HEK293 (cell line): ENCODE measurements around the gene SLC25A13.

Experiments
- CTCF ChIA-PET: fragments of 350-600 bp; formaldehyde crosslinking; extraction: SDS; loops from one replicate; lab custom pipeline; 2021; ENCODE audit warnings: antibody characterized with exemption; lab: Yijun Ruan, JAX
- POLR2A ChIA-PET: fragments of 300-600 bp; formaldehyde crosslinking; extraction: SDS; loops from one replicate; lab custom pipeline; 2020; ENCODE audit warnings: antibody characterized with exemption, inconsistent platforms; lab: Yijun Ruan, JAX
- H3K27ac ChIP-seq: fragments of 200-500 bp; sonication (Bioruptor generic); 2 replicates; pipeline ENCODE4 v1.5.1; 2014; ENCODE audit warnings: low read depth, low read length, control low read depth, inconsistent platforms; ENCODE audit errors: extremely low read depth
- H3K36me3 ChIP-seq, 2 experiments: fragments of 200-500 bp in 1 of 2; sonication (Bioruptor generic) in 1 of 2; 1 replicate in 1 of 2; 2 replicates in 1 of 2; pipeline ENCODE4 v1.5.1; 2014 to 2017; ENCODE audit warnings: inconsistent platforms in 2 of 2, low read length in 2 of 2; ENCODE audit not compliant: control insufficient read depth in 2 of 2, insufficient read depth in 1 of 2
- H3K4me1 ChIP-seq: fragments of 200-500 bp; sonication (Bioruptor generic); 2 replicates; pipeline ENCODE4 v1.5.1; 2014; ENCODE audit warnings: mild to moderate bottlenecking, low read length, inconsistent platforms; ENCODE audit not compliant: control insufficient read depth, insufficient read depth
- H3K4me3 ChIP-seq: 2 replicates; pipeline ENCODE4 v1.5.1; 2011; ENCODE audit warnings: low read depth, mild to moderate bottlenecking, control low read depth, low read length, moderate library complexity
- H3K9me3 ChIP-seq: fragments of 200-500 bp; sonication (Bioruptor generic); 2 replicates; pipeline ENCODE4 v1.5.1; 2014; ENCODE audit warnings: low read depth, low read length, inconsistent platforms; ENCODE audit not compliant: control insufficient read depth, insufficient read depth
- BCL11A ChIP-seq: fragments of 450-650 bp; formaldehyde crosslinking; IDR thresholded peaks from 2 replicates; pipeline ENCODE4 v1.5.1; 2016; ENCODE audit warnings: low read depth, missing biosample characterization, missing genetic modification characterization
- GLI2 ChIP-seq: fragments of 450-650 bp; formaldehyde crosslinking; IDR thresholded peaks from 2 replicates; pipeline ENCODE4; 2017; ENCODE audit warnings: missing biosample characterization, missing genetic modification characterization, low read depth, borderline replicate concordance
- GLIS1 ChIP-seq: fragments of 450-650 bp; formaldehyde crosslinking; IDR thresholded peaks from 2 replicates; pipeline ENCODE4 v1.5.1; 2016; ENCODE audit warnings: missing biosample characterization, missing genetic modification characterization
- HOXC10 ChIP-seq: sonication (generic); formaldehyde crosslinking; IDR thresholded peaks from 2 replicates; pipeline ENCODE4 v1.8.1; 2023; ENCODE audit warnings: mild to moderate bottlenecking, missing genetic modification reagents
- KLF10 ChIP-seq: fragments of 450-650 bp; IDR thresholded peaks from 2 replicates; pipeline ENCODE4 v1.5.1; 2018; ENCODE audit warnings: missing biosample characterization, mild to moderate bottlenecking, missing genetic modification characterization
- PATZ1 ChIP-seq: fragments of 450-650 bp; formaldehyde crosslinking; IDR thresholded peaks from 2 replicates; pipeline ENCODE4 v1.5.1; 2016; ENCODE audit warnings: missing biosample characterization, missing genetic modification characterization
- ZBTB21 ChIP-seq: fragments of 450-650 bp; formaldehyde crosslinking; IDR thresholded peaks from 2 replicates; pipeline ENCODE4 v1.5.1; 2017; ENCODE audit warnings: missing biosample characterization, missing genetic modification characterization
- ZNF112 ChIP-seq: fragments of 450-650 bp; formaldehyde crosslinking; IDR thresholded peaks from 2 replicates; pipeline ENCODE4 v1.5.0; 2017; ENCODE audit warnings: missing biosample characterization, missing genetic modification characterization
- ZNF114 ChIP-seq: fragments of 450-650 bp; formaldehyde crosslinking; IDR thresholded peaks from 2 replicates; pipeline ENCODE4 v1.5.0; 2017; ENCODE audit warnings: missing biosample characterization, missing genetic modification characterization
- ZNF202 ChIP-seq: fragments of 450-650 bp; formaldehyde crosslinking; IDR thresholded peaks from 2 replicates; pipeline ENCODE4 v1.5.1; 2016; ENCODE audit warnings: missing biosample characterization, missing genetic modification characterization, borderline replicate concordance
- ZNF221 ChIP-seq: fragments of 450-650 bp; formaldehyde crosslinking; IDR thresholded peaks from 2 replicates; pipeline ENCODE4 v1.5.1; 2017; ENCODE audit warnings: missing biosample characterization, missing genetic modification characterization, borderline replicate concordance
- ZNF266 ChIP-seq: fragments of 450-650 bp; formaldehyde crosslinking; IDR thresholded peaks from 2 replicates; pipeline ENCODE4 v1.5.1; 2016; ENCODE audit warnings: missing biosample characterization, missing genetic modification characterization, low read depth
- ZNF302 ChIP-seq: fragments of 450-650 bp; formaldehyde crosslinking; IDR thresholded peaks from 2 replicates; pipeline ENCODE4 v1.5.1; 2016; ENCODE audit warnings: missing biosample characterization, missing genetic modification characterization, low read depth
- ZNF311 ChIP-seq: fragments of 450-650 bp; formaldehyde crosslinking; IDR thresholded peaks from 2 replicates; pipeline ENCODE4 v1.5.1; 2017; ENCODE audit warnings: missing biosample characterization, missing genetic modification characterization, borderline replicate concordance
- ZNF324 ChIP-seq: fragments of 450-650 bp; formaldehyde crosslinking; IDR thresholded peaks from 2 replicates; pipeline ENCODE4 v1.5.1; 2016; ENCODE audit warnings: missing biosample characterization, missing genetic modification characterization
- ZNF341 ChIP-seq: fragments of 450-650 bp; formaldehyde crosslinking; IDR thresholded peaks from 2 replicates; pipeline ENCODE4; 2016; ENCODE audit warnings: low read depth, missing biosample characterization, missing genetic modification characterization
- ZNF394 ChIP-seq: fragments of 450-650 bp; formaldehyde crosslinking; IDR thresholded peaks from 2 replicates; pipeline ENCODE4 v1.5.1; 2016; ENCODE audit warnings: missing biosample characterization, missing genetic modification characterization, mild to moderate bottlenecking, moderate library complexity, borderline replicate concordance
- ZNF426 ChIP-seq: fragments of 450-650 bp; formaldehyde crosslinking; IDR thresholded peaks from 2 replicates; pipeline ENCODE4 v1.5.1; 2017; ENCODE audit warnings: missing biosample characterization, missing genetic modification characterization, mild to moderate bottlenecking, inconsistent platforms, moderate library complexity
- ZNF501 ChIP-seq: fragments of 450-650 bp; formaldehyde crosslinking; IDR thresholded peaks from 2 replicates; pipeline ENCODE4 v1.5.1; 2016; ENCODE audit warnings: missing biosample characterization, missing genetic modification characterization
- ZNF555 ChIP-seq: fragments of 450-650 bp; formaldehyde crosslinking; conservative IDR thresholded peaks from 2 replicates; pipeline ENCODE4 v1.5.1; 2017; ENCODE audit warnings: missing biosample characterization, mild to moderate bottlenecking, missing genetic modification characterization, inconsistent platforms
- ZNF600 ChIP-seq: fragments of 450-650 bp; formaldehyde crosslinking; IDR thresholded peaks from 2 replicates; pipeline ENCODE4 v1.5.1; 2016; ENCODE audit warnings: missing biosample characterization, missing genetic modification characterization
- ZNF701 ChIP-seq: fragments of 450-650 bp; formaldehyde crosslinking; IDR thresholded peaks from 2 replicates; pipeline ENCODE4 v1.5.1; 2016; ENCODE audit warnings: missing biosample characterization, missing genetic modification characterization
- ZNF768 ChIP-seq: fragments of 450-650 bp; formaldehyde crosslinking; IDR thresholded peaks from 2 replicates; pipeline ENCODE4 v1.5.1; 2018; ENCODE audit warnings: missing biosample characterization, mild to moderate bottlenecking, missing genetic modification characterization
- ZNF777 ChIP-seq: fragments of 450-650 bp; formaldehyde crosslinking; IDR thresholded peaks from 2 replicates; pipeline ENCODE4 v1.5.1; 2017; ENCODE audit warnings: missing biosample characterization, missing genetic modification characterization, borderline replicate concordance
- ZSCAN30 ChIP-seq: fragments of 450-650 bp; IDR thresholded peaks from 2 replicates; pipeline ENCODE4 v1.5.1; 2018; ENCODE audit warnings: missing biosample characterization, mild to moderate bottlenecking, missing genetic modification characterization, moderate library complexity
- TF ChIP-seq, protein P1 (sequence below): fragments of 450-650 bp; formaldehyde crosslinking; optimal IDR thresholded peaks from 2 replicates; pipeline ENCODE3; 2016; ENCODE audit warnings: missing biosample characterization, mild to moderate bottlenecking, missing genetic modification characterization
- TF ChIP-seq, protein P2 (sequence below): fragments of 450-650 bp; formaldehyde crosslinking; IDR thresholded peaks from 2 replicates; pipeline ENCODE4 v1.5.0; 2017; ENCODE audit warnings: missing biosample characterization, missing genetic modification characterization, borderline replicate concordance
- TF ChIP-seq, protein P3 (sequence below): fragments of 450-650 bp; formaldehyde crosslinking; IDR thresholded peaks from 2 replicates; pipeline ENCODE4 v1.5.1; 2016; ENCODE audit warnings: missing biosample characterization, missing genetic modification characterization

SLC25A13 gene

GRCh38 chr7:96244244-96244991 lies 77.5 kb downstream of the SLC25A13 start:
- no peak for TF ChIP-seq ZNF777
- no peak for TF ChIP-seq ZNF324 (tag by site-specific recombination)
- no peak for TF ChIP-seq ZNF202 (tag by site-specific recombination)
- TF ChIP-seq ZBTB21 (tag by site-specific recombination): no peak
- TF ChIP-seq, protein P1, sequence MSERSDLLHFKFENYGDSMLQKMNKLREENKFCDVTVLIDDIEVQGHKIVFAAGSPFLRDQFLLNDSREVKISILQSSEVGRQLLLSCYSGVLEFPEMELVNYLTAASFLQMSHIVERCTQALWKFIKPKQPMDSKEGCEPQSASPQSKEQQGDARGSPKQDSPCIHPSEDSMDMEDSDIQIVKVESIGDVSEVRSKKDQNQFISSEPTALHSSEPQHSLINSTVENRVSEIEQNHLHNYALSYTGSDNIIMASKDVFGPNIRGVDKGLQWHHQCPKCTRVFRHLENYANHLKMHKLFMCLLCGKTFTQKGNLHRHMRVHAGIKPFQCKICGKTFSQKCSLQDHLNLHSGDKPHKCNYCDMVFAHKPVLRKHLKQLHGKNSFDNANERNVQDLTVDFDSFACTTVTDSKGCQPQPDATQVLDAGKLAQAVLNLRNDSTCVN (tag by site-specific recombination): no peak
- TF ChIP-seq ZNF341 (tag by site-specific recombination): no peak
- TF ChIP-seq BCL11A: no peak
- no peak for TF ChIP-seq GLI2 (tag by site-specific recombination)
- no peak for TF ChIP-seq ZNF221 (tag by site-specific recombination)
- TF ChIP-seq ZNF501 (tag by site-specific recombination): no peak
- TF ChIP-seq ZNF114 (tag by site-specific recombination): no peak
- no peak for TF ChIP-seq ZNF311 (tag by site-specific recombination)
- no peak for TF ChIP-seq HOXC10 (CRISPR knock-in tag)
- no peak for TF ChIP-seq ZNF112 (tag by site-specific recombination)
- TF ChIP-seq, all 188 proteins: peak for 0
- CTCF ChIA-PET: interaction anchor here (0.5 kb wide), 1 partner anchor 10 kb away, joined by 5 read pairs; no protein-coding TSS in a partner anchor
- H3K4me1 ChIP-seq: no peaks in the 10 kb centered on the region
- POLR2A ChIA-PET: no interaction called here
- H3K36me3 ChIP-seq: no peaks in the 10 kb centered on the region
- no peaks in the 10 kb centered on the region for H3K9me3 ChIP-seq
- H3K27ac ChIP-seq: no peak overlapping the region
- H3K4me3 ChIP-seq: no peak overlapping the region

- POLR2A ChIA-PET: no interaction called here
- no peak overlapping the region for H3K27ac ChIP-seq
Measured at GRCh38 chr7:96243241-96243640, 78.7 kb downstream of the SLC25A13 start.

More at GRCh38 chr7:96243241-96243640, 78.7 kb downstream of the SLC25A13 start:
- Histone ChIP-seq H3K4me3 (no peak overlapping the region), H3K9me3 (no peaks in the 10 kb centered on the region), H3K36me3 (no peaks in the 10 kb centered on the region), H3K4me1 (no peaks in the 10 kb centered on the region)
- TF ChIP-seq ZNF701 (no peak), PATZ1 (tag by site-specific recombination) (no peak), ZNF768 (no peak), ZNF555 (tag by site-specific recombination) (no peak), ZNF600 (tag by site-specific recombination) (no peak), ZNF302 (tag by site-specific recombination) (no peak), ZNF394 (tag by site-specific recombination) (no peak), GLIS1 (tag by site-specific recombination) (no peak), KLF10 (tag by site-specific recombination) (no peak), ZNF266 (tag by site-specific recombination) (no peak), ZNF426 (no peak), ZSCAN30 (tag by site-specific recombination) (no peak)
- TF ChIP-seq, protein P2, sequence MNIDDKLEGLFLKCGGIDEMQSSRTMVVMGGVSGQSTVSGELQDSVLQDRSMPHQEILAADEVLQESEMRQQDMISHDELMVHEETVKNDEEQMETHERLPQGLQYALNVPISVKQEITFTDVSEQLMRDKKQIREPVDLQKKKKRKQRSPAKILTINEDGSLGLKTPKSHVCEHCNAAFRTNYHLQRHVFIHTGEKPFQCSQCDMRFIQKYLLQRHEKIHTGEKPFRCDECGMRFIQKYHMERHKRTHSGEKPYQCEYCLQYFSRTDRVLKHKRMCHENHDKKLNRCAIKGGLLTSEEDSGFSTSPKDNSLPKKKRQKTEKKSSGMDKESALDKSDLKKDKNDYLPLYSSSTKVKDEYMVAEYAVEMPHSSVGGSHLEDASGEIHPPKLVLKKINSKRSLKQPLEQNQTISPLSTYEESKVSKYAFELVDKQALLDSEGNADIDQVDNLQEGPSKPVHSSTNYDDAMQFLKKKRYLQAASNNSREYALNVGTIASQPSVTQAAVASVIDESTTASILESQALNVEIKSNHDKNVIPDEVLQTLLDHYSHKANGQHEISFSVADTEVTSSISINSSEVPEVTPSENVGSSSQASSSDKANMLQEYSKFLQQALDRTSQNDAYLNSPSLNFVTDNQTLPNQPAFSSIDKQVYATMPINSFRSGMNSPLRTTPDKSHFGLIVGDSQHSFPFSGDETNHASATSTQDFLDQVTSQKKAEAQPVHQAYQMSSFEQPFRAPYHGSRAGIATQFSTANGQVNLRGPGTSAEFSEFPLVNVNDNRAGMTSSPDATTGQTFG (tag by site-specific recombination): no peak
- TF ChIP-seq, protein P3, sequence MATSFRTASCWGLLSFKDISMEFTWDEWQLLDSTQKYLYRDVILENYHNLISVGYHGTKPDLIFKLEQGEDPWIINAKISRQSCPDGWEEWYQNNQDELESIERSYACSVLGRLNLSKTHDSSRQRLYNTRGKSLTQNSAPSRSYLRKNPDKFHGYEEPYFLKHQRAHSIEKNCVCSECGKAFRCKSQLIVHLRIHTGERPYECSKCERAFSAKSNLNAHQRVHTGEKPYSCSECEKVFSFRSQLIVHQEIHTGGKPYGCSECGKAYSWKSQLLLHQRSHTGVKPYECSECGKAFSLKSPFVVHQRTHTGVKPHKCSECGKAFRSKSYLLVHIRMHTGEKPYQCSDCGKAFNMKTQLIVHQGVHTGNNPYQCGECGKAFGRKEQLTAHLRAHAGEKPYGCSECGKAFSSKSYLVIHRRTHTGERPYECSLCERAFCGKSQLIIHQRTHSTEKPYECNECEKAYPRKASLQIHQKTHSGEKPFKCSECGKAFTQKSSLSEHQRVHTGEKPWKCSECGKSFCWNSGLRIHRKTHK (tag by site-specific recombination): no peak
- CTCF ChIA-PET: no interaction called here
